Mucosa of descending colon (tissue), 3 donors: ENCODE results near the gene ORC6. TPM values are rescaled to one million over a fixed set of nuclear protein-coding genes. Genes with fewer than 3 reads are reported as not detected.

Experiments
- ATAC-seq: fragments of 200-7000 bp; cut with Tn5 transposase; one replicate; pipeline ENCODE4 v1.9.1; 2020; ENCODE audit warnings: mild to moderate bottlenecking, moderate library complexity
- DNase-seq, 3 donors: peaks; one replicate each; pipeline ENCODE4 v3.0.0-alpha.2; 2020
- H3K36me3 ChIP-seq: fragments of 200-600 bp; one replicate; pipeline ENCODE4 v1.8.0; 2021; ENCODE audit warnings: low read depth, mild to moderate bottlenecking
- H3K4me1 ChIP-seq: fragments of 200-600 bp; one replicate; pipeline ENCODE4 v1.8.0; 2021; ENCODE audit warnings: low read depth, mild to moderate bottlenecking
- H3K4me3 ChIP-seq: fragments of 200-600 bp; one replicate; pipeline ENCODE4 v1.8.0; 2021; ENCODE audit warnings: mild to moderate bottlenecking
- H3K9me3 ChIP-seq: fragments of 200-600 bp; one replicate; pipeline ENCODE4 v1.8.0; 2021; ENCODE audit warnings: mild to moderate bottlenecking
- intact Hi-C, 2 donors: fragments of 100-400 bp; cut with DNase I in 1 of 2; cut with micrococcal nuclease in 1 of 2; formaldehyde crosslinking; loops; one replicate each; pipeline versions ENCODE4 v1.11.0 to v1.11.1; 2022; cut with DNase I, micrococcal nuclease
- total RNA-seq, 3 donors: library from RNA; stranded (reverse); fragmentation: NEBNext Ultra II Directional in 2 of 3; extraction: Animal tissue kit (Norgen Biotek cat#: 25700) in 2 of 3; gene quantifications; one replicate each; pipeline versions ENCODE4 v1.2.1 to v1.2.4, GENCODE V29; 2021 to 2023
- TF ChIP-seq, protein P1 (sequence below): fragments of 200-600 bp; IDR thresholded peaks from one replicate; pipeline ENCODE4 v1.8.0; 2022; ENCODE audit warnings: antibody characterized with exemption, mild to moderate bottlenecking
- donor health status: DM: no; HTN: no; CAD: no; lungs with moderate emphysema.
- donor health status: DM: no; HTN: no; CAD: no.
- donor health status: DM: no; HTN: yes; CAD: no.

ORC6 gene
- total RNA-seq, 3 donors from 2014 or later, result 3.5 to 10.3 (median 3.8) TPM

DNA sequence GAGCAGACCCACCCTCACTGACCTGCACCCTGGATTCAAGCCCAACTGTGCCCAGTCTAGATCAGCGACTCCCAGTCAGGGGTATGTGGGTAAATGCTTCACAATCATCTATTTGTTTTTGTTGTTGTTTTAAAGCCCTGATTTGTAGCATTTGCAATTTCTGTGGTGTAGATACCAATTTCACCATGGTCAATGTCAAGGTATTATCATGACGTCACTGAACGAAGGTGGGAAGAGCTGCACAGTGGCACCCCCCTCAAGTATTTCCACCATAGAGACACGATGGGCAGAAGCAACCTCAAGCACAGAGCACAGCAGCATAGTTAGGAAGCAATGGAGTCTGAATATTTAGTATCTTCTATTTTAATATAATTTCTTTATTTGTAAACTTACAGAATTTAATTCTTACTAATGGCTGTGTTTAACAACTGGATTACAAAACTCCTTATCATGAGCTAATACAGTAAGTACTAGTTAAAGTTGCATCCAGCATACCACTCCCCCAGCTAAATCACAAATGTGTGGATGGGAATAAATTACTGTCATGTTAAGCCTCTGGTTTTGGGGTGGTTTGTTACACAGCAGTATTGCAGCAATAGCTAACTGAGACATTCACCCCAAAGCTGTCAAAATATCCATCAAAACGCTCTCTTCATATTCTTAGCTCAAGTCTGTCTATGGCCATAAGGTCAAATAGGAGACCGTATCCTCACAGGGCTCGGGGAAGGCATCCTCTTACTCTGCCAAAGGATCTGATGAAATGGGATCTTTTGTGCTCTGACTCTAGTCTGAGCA lies 25.5 kb downstream of the ORC6 start:
- no peaks in the 10 kb centered on the region for H3K9me3 ChIP-seq
- H3K4me3 ChIP-seq, result no peak overlapping the region
- no peak for DNase-seq
- no peaks in the 10 kb centered on the region for H3K36me3 ChIP-seq
- no peak for ATAC-seq
- no peaks in the 10 kb centered on the region for H3K4me1 ChIP-seq
- TF ChIP-seq, protein P1, sequence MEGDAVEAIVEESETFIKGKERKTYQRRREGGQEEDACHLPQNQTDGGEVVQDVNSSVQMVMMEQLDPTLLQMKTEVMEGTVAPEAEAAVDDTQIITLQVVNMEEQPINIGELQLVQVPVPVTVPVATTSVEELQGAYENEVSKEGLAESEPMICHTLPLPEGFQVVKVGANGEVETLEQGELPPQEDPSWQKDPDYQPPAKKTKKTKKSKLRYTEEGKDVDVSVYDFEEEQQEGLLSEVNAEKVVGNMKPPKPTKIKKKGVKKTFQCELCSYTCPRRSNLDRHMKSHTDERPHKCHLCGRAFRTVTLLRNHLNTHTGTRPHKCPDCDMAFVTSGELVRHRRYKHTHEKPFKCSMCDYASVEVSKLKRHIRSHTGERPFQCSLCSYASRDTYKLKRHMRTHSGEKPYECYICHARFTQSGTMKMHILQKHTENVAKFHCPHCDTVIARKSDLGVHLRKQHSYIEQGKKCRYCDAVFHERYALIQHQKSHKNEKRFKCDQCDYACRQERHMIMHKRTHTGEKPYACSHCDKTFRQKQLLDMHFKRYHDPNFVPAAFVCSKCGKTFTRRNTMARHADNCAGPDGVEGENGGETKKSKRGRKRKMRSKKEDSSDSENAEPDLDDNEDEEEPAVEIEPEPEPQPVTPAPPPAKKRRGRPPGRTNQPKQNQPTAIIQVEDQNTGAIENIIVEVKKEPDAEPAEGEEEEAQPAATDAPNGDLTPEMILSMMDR, result no peak
- intact Hi-C loops, result no loop called here

- ATAC-seq (no peak), DNase-seq (no peak)
- Histone ChIP-seq H3K36me3 (no peaks in the 10 kb centered on the region), H3K9me3 (no peaks in the 10 kb centered on the region), H3K4me3 (no peak overlapping the region), H3K4me1 (no peaks in the 10 kb centered on the region)
- TF ChIP-seq, protein P1, result no peak
- intact Hi-C loops, result no loop called here
These were observed 26.4 kb downstream of the ORC6 start for GRCh38 chr16:46715769-46716305.

DNA sequence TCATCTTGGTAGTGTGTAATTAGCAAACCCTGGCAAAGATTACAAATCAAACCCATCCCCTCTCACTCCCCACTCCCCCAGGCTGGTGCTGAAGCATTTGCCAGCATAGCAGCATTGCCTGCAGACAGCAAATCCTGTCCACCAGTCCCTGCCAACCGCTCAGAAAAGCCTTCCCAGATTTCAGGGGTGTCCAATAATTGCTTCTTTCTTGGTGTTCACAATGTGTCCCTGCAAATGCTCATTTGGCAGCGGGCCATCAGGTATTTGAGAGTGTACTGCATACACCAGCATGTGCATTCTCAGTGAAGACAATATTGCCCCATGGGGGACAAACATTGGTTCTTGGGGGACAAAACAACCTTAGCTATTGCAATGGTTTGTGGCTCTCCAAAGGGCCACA lies 28.2 kb downstream of the ORC6 start:
- H3K4me1 ChIP-seq, result no peaks in the 10 kb centered on the region
- H3K36me3 ChIP-seq, result no peaks in the 10 kb centered on the region
- intact Hi-C loops, result no loop called here
- no peak overlapping the region for H3K4me3 ChIP-seq
- no peaks in the 10 kb centered on the region for H3K9me3 ChIP-seq
- no peak for ATAC-seq
- TF ChIP-seq, protein P1, result no peak
- no peak for DNase-seq

GRCh38 chr16:46718214-46718613 lies 28.8 kb downstream of the ORC6 start:
- H3K4me1 ChIP-seq, result no peaks in the 10 kb centered on the region
- ATAC-seq (no peak), DNase-seq (no peak)
- no peaks in the 10 kb centered on the region for H3K36me3 ChIP-seq
- H3K9me3 ChIP-seq, result no peaks in the 10 kb centered on the region
- no peak overlapping the region for H3K4me3 ChIP-seq
- intact Hi-C loops, result no loop called here
- TF ChIP-seq, protein P1, result no peak

DNA sequence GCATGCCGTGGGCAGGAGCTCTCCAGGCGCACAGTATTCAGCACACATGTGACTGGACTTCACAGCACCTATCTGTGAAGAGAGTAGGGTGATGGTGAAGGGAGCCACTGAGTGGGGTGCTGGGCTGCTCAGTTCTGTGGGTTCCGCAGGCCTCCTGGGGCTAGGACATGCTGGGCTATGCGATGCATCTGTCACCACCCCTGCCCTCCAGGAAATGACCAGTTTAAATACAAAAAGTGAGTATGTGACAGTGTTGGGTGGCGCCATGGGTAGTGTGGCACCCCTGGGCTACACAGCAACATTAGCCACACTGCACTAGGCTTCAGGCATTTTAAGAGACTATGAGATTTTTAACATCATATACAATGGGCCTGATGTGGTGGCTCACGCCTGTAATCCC lies 30.1 kb downstream of the ORC6 start:
- Histone ChIP-seq H3K4me3 (no peak overlapping the region), H3K4me1 (no peaks in the 10 kb centered on the region), H3K9me3 (no peaks in the 10 kb centered on the region), H3K36me3 (no peaks in the 10 kb centered on the region)
- TF ChIP-seq, protein P1, result no peak
- ATAC-seq (no peak), DNase-seq (no peak)
- intact Hi-C loops, result no loop called here
